ENCODE data around the gene FCHSD2.

FCHSD2 gene

GRCh38 chr11:72975778-72976521, 166.2 kb downstream of the FCHSD2 start:
- no peak overlapping the region for H3K4me3 ChIP-seq (ENCODE audit: low read depth, low read length)
- TF ChIP-seq CTCF (IDR thresholded peaks at IDR 0.05; ENCODE audit: low read depth, low read length): no peak

- no peak overlapping the region for H3K4me3 ChIP-seq (ENCODE audit: low read depth, low read length)
- TF ChIP-seq CTCF (IDR thresholded peaks at IDR 0.05; ENCODE audit: low read depth, low read length): no peak
Observed at GRCh38 chr11:72974487-72975205, 167.5 kb downstream of the FCHSD2 start.

GRCh38 chr11:72972496-72973128, 169.5 kb downstream of the FCHSD2 start:
- H3K4me3 ChIP-seq (ENCODE audit: low read depth, low read length): no peak overlapping the region
- TF ChIP-seq CTCF (IDR thresholded peaks at IDR 0.05; ENCODE audit: low read depth, low read length): no peak

- no peak overlapping the region for H3K4me3 ChIP-seq (ENCODE audit: low read depth, low read length)
- no peak for TF ChIP-seq CTCF (IDR thresholded peaks at IDR 0.05; ENCODE audit: low read depth, low read length)
Observed at GRCh38 chr11:72971192-72971967, 170.7 kb downstream of the FCHSD2 start.

GRCh38 chr11:72970557-72971118, 171.5 kb downstream of the FCHSD2 start:
- no peak overlapping the region for H3K4me3 ChIP-seq (ENCODE audit: low read depth, low read length)
- no peak for TF ChIP-seq CTCF (IDR thresholded peaks at IDR 0.05; ENCODE audit: low read depth, low read length)

GRCh38 chr11:72969894-72970335, 172.2 kb downstream of the FCHSD2 start:
- no peak for TF ChIP-seq CTCF (IDR thresholded peaks at IDR 0.05; ENCODE audit: low read depth, low read length)
- H3K4me3 ChIP-seq (ENCODE audit: low read depth, low read length): no peak overlapping the region

Measured in WI38 (cell line).